Neural cell (in vitro differentiated cells): ENCODE data around the gene RNF32.

ENCODE experiments used
- EP300 ChIP-seq: fragments of 450-650 bp; conservative IDR thresholded peaks from 2 replicates; pipeline ENCODE4 v1.6.1; 2014; ENCODE audit warnings: antibody characterized with exemption, mild to moderate bottlenecking, moderate library complexity; ENCODE audit not compliant: poor library complexity, severe bottlenecking
- EZH2 ChIP-seq: fragments of 200-600, 300-800 bp; shearing (Covaris generic), sonication (generic); IDR thresholded peaks from 2 replicates; pipeline ENCODE4 v1.6.1; 2014; ENCODE audit warnings: antibody characterized with exemption, low read length, borderline replicate concordance, mild to moderate bottlenecking; ENCODE audit not compliant: insufficient read depth, poor library complexity, severe bottlenecking
- POLR2AphosphoS5 ChIP-seq: IDR thresholded peaks from 2 replicates; pipeline ENCODE4 v1.6.1; 2012
- RAD21 ChIP-seq: fragments of 450-650 bp; conservative IDR thresholded peaks from 2 replicates; pipeline ENCODE4 v1.6.1; 2014; ENCODE audit warnings: antibody characterized with exemption, mild to moderate bottlenecking, moderate library complexity
- SMC3 ChIP-seq: fragments of 450-650 bp; conservative IDR thresholded peaks from 2 replicates; pipeline ENCODE4 v1.6.1; 2014; ENCODE audit warnings: antibody characterized with exemption, mild to moderate bottlenecking, moderate library complexity; ENCODE audit not compliant: poor library complexity
- TF ChIP-seq, protein P1 (sequence below): fragments of 450-650 bp; IDR thresholded peaks from 2 replicates; pipeline ENCODE4 v1.5.1; 2014; ENCODE audit warnings: antibody characterized with exemption, mild to moderate bottlenecking, moderate library complexity; ENCODE audit not compliant: poor library complexity, severe bottlenecking
- TF ChIP-seq, protein P2 (sequence below): IDR thresholded peaks from 2 replicates; pipeline ENCODE4 v1.6.1; 2012; ENCODE audit warnings: borderline replicate concordance

DNA sequence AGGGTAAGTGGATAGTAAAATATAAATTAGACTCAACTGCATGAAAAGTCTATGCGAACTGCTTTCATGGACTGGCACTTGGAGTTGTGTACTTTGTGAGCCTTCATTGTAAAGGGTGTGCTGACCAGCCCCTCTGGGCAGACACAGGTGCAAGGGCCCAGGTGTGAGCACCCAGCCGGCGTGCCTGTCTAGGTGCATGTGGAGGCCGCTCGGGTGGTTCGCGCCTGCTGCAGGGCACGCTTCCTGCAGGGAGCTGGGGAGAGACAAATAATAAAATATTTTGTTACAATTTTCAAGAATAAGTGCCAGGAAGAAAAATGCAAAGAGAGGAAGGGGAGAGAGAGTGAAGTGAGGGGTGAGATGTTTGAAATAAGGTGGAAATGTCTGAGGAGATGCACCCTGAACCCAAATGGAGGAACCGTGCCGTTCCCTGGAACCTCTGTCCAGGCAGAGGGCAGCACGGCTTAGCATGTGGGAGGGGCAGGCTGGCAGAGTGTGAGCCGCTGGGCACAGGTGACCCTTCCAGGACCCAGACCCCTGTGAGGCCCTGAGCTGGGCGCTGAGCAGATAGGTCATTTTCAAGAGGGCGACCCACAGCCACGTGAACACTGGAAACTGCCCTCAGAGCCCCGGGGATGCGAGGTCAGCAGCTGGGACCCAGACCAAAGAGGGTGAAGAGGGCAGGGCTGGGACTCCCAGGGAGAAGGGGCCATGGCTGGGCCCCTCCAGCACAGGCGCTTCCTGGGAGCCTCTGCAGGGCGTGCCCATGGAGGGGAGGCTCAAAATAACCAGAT lies 28.7 kb downstream of the RNF32 start:
- TF ChIP-seq, protein P1, sequence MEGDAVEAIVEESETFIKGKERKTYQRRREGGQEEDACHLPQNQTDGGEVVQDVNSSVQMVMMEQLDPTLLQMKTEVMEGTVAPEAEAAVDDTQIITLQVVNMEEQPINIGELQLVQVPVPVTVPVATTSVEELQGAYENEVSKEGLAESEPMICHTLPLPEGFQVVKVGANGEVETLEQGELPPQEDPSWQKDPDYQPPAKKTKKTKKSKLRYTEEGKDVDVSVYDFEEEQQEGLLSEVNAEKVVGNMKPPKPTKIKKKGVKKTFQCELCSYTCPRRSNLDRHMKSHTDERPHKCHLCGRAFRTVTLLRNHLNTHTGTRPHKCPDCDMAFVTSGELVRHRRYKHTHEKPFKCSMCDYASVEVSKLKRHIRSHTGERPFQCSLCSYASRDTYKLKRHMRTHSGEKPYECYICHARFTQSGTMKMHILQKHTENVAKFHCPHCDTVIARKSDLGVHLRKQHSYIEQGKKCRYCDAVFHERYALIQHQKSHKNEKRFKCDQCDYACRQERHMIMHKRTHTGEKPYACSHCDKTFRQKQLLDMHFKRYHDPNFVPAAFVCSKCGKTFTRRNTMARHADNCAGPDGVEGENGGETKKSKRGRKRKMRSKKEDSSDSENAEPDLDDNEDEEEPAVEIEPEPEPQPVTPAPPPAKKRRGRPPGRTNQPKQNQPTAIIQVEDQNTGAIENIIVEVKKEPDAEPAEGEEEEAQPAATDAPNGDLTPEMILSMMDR = no peak
- TF ChIP-seq RAD21 (no peak), EP300 (no peak), POLR2AphosphoS5 (no peak), EZH2 (no peak), SMC3 (no peak)
- TF ChIP-seq, protein P2, sequence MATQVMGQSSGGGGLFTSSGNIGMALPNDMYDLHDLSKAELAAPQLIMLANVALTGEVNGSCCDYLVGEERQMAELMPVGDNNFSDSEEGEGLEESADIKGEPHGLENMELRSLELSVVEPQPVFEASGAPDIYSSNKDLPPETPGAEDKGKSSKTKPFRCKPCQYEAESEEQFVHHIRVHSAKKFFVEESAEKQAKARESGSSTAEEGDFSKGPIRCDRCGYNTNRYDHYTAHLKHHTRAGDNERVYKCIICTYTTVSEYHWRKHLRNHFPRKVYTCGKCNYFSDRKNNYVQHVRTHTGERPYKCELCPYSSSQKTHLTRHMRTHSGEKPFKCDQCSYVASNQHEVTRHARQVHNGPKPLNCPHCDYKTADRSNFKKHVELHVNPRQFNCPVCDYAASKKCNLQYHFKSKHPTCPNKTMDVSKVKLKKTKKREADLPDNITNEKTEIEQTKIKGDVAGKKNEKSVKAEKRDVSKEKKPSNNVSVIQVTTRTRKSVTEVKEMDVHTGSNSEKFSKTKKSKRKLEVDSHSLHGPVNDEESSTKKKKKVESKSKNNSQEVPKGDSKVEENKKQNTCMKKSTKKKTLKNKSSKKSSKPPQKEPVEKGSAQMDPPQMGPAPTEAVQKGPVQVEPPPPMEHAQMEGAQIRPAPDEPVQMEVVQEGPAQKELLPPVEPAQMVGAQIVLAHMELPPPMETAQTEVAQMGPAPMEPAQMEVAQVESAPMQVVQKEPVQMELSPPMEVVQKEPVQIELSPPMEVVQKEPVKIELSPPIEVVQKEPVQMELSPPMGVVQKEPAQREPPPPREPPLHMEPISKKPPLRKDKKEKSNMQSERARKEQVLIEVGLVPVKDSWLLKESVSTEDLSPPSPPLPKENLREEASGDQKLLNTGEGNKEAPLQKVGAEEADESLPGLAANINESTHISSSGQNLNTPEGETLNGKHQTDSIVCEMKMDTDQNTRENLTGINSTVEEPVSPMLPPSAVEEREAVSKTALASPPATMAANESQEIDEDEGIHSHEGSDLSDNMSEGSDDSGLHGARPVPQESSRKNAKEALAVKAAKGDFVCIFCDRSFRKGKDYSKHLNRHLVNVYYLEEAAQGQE = no peak
